Placental pericyte (primary cell): Measurements from ENCODE around the gene NRXN2. TPM values are rescaled to one million over a fixed set of nuclear protein-coding genes. Genes with fewer than 3 reads are reported as not detected.

Experiments
- total RNA-seq: library from RNA; depleted of rRNA; stranded (reverse); fragments of >200 nt; gene quantifications from 2 replicates; pipeline ENCODE4 v1.2.3, GENCODE V29; 2012

The NRXN2 gene
- total RNA-seq, result 0.44 and 8.4 TPM in 2 replicates

DNA sequence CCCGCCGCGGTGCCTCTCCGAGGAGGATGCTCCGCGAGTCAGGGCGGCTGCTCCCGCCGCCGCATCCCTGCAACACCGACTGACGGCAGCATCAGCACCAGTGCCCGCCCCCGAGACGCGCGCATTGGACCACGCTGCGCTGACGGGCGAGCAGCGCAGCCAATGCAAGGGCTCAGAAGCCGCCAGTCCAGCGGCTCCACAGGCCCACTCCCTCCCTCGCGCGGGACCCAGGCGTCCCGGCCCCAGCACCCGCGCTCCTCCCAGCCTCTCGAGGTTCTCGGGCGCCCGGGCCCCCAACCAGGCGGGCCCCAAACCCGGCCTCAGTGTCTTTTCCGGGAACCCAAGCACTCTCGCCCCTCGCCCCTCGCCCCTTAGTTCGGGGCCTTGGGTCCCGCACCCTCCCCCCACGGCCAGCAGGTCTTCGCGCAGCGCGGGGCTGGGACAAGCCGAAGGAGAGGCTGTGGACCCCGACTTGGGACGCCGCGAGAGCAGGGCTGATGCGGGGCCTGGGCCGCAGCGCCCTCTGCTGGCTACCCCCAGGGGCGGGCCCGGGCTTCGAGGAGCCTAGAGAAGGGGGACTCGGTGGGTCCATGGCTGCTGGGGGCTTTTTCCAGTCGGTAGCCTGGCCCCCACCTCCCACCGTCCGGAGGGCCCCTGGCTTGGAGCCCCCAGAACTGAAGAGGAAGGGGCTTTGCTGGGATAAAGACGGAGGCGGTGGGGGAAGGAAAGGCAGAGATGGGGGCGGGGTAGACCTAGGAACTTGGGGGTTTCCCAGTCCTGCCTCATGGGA lies at the start of gene NRXN2:
TSS of gene NRXN2 (minus strand) at position 81 of the 790 bp plus-strand sequence. CDS start 9,498 bp downstream, outside the sequence.

DNA sequence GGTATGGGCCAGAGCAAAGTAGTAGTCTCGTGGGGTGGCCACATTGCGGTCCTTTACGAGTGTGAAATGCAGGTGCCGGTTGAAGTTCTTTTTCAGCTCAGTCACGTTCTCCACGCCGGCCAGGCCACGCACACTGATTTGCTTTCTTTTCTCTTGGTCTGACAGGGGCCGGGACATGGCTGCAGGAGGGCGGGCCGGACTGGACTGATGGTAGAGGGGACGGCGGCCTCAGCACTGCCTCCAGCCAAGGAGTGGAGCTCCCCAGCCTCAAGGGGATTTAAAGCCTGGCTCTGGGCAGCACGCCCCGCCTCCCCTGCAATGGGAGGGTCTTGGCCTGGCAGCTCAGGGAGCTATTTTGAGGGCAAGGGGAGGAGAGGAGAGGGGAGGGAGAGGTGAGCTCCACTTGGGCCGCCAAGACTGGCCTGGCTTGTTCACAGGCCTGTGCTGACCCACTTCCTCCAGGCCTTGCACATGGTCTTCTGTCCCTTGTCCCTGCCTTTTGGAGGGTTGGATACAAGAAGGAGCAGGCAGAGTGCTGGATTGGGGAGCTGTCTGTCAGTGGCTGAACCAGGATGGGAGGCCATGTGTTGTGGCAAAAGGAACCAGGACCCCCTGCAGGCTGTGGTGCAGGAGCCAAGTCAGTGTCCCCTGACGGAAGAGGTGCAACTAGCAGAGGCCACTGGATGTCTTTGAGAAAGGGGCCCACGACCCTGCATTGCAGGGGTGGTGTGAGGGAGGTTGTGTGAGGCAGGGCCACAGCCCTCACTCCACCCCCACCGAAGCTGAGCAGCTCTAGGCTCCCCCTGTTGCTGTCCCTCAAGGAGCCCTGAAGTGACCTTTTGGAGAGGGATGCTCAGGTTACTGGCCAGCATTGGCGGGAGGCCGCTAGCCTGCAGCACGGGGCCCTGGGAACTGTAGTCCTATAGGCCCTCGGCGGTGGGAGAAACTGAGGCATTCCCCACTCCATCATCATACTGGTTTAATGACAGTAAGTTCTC lies 37.0 kb upstream of the NRXN2 start, which contains the start of gene PYGM:
TSS of gene PYGM (minus strand) at position 253 of the 998 bp plus-strand sequence. CDS start at position 177, 76 bp downstream.

DNA sequence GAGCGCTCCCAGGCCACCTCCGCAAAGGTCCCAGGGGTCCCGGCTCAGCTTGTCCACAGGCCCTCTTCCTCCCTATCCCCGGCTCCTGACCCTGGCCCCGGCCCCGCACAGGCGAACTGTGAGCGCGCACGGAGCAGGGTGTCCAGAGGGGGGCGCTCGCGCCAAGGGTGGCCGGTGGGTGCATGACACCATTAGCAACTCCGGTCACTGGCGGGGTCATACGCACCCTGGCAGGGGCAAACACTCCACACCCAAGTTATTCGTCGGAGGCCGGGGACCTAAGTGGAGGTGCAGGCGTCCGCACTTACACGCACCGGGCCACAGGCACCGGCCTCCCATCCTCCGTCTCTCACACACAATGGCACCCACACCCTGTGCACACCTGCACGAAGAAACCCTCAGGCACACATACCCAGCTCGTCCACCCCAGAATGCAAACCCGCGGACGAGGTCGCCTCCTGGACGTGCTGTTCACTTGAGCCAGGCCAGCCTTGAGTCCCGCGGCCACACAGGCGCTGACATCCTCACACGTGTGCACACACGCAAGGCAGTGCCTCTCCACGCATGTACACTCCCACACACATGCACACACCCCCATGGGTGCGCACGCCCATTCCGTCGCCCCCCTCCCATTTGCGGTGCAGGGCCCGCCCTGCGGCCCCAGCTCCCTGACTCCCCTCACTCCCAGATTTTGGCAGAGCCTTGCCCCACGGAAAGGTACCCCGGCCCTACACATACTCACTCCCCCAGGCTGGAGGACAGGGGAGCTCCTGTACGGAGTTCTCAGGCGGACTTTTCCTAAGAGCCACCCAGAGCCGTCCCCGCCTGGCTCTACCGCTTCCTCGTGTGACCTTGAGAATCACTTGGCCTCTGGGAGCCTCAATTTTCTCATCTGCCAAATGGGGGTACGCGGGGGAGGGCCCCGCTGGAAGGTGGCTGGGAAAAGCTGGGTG lies 20.9 kb upstream of the NRXN2 start, which contains the start of gene RASGRP2:
TSS of gene RASGRP2 (minus strand) at position 552 of the 953 bp plus-strand sequence. CDS start 1,276 bp downstream, outside the sequence.

DNA sequence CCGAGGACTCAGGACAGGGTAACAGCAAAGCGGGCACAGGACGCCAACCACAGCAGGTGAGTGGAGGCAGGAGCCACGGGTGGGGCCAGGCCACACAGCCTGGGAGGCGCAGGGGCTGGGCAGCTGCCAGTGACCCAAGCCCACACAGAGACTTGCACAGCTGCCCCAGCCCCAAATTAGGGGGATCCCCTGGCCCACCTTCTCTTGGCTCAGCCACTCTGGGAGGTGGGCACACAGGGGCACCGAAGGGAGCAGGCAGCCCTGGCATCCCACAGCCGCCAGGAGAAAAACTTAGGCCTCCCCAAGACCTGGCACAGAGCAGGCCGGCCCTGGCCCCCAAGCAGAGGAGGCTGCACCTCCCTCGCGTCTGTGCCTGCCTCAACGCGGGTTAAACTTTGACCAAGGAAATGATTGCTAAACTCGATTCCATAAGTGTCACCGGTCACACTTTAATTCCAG lies 132.2 kb downstream of the NRXN2 start, which contains the start of gene SLC22A12:
TSS of gene SLC22A12 (plus strand) at position 458 of the 459 bp plus-strand sequence. CDS start 337 bp downstream, outside the sequence.

Other genes starting within 250 kb of the NRXN2 start
- not detected in 2 replicates for gene SLC22A11, start 167.3 kb downstream of the NRXN2 start, total RNA-seq
- gene SLC22A12, start 132.0 kb downstream of the NRXN2 start, total RNA-seq, result not detected in 2 replicates
- 1.0 and 1.5 TPM in 2 replicates for gene RASGRP2, start 20.9 kb upstream of the NRXN2 start, total RNA-seq
- gene PYGM, start 36.8 kb upstream of the NRXN2 start, total RNA-seq, result 0.29 and 0.88 TPM in 2 replicates
- gene SF1, start 55.3 kb upstream of the NRXN2 start, total RNA-seq, result 170 and 171 TPM in 2 replicates
- gene MAP4K2, start 80.0 kb upstream of the NRXN2 start, total RNA-seq, result 12.3 and 28.3 TPM in 2 replicates
- 20.4 and 25.5 TPM in 2 replicates for gene MEN1, start 87.4 kb upstream of the NRXN2 start, total RNA-seq
- 0.14 and 0.22 TPM in 2 replicates for gene CDC42BPG, start 121.5 kb upstream of the NRXN2 start, total RNA-seq
- 120 and 163 TPM in 2 replicates for gene EHD1, start 155.4 kb upstream of the NRXN2 start, total RNA-seq
- gene ATG2A, start 194.0 kb upstream of the NRXN2 start, total RNA-seq, result 23.9 and 28.2 TPM in 2 replicates
- gene PPP2R5B, start 201.5 kb upstream of the NRXN2 start, total RNA-seq, result 11.6 and 19.0 TPM in 2 replicates
- not detected in 2 replicates for gene GPHA2, start 212.7 kb upstream of the NRXN2 start, total RNA-seq
- gene MAJIN, start 248.9 kb upstream of the NRXN2 start, total RNA-seq, result not detected in 2 replicates